HEK293T (cell line): ENCODE data around the gene IGF1.

Experiments used
- ARNT ChIP-seq: fragments of 450-650 bp; IDR thresholded peaks from 2 replicates; pipeline ENCODE4 v1.6.1; 2017; ENCODE audit warnings: mild to moderate bottlenecking
- BHLHE40 ChIP-seq: fragments of 450-650 bp; IDR thresholded peaks from 2 replicates; pipeline ENCODE4 v1.6.1; 2016; ENCODE audit warnings: mild to moderate bottlenecking, moderate library complexity, borderline replicate concordance
- FOXM1 ChIP-seq: fragments of 450-650 bp; IDR thresholded peaks from 2 replicates; pipeline ENCODE4 v1.6.1; 2017; ENCODE audit warnings: mild to moderate bottlenecking, borderline replicate concordance
- SUZ12 ChIP-seq: fragments of 450-650 bp; IDR thresholded peaks from 2 replicates; pipeline ENCODE4 v1.6.1; 2016; ENCODE audit warnings: mild to moderate bottlenecking

GRCh38 chr12:102527171-102527720 is 46.9 kb upstream of the IGF1 start:
- TF ChIP-seq BHLHE40, result no peak
- TF ChIP-seq SUZ12, result no peak
- no peak for TF ChIP-seq ARNT
- TF ChIP-seq FOXM1, result no peak
